ENCODE data around the gene SIRT2.
"Not testable (repeated sequence)": the region's sequence is repeated elsewhere in the genome, so short reads cannot be mapped to it uniquely, and the experiment has no call there.

The SIRT2 gene

DNA sequence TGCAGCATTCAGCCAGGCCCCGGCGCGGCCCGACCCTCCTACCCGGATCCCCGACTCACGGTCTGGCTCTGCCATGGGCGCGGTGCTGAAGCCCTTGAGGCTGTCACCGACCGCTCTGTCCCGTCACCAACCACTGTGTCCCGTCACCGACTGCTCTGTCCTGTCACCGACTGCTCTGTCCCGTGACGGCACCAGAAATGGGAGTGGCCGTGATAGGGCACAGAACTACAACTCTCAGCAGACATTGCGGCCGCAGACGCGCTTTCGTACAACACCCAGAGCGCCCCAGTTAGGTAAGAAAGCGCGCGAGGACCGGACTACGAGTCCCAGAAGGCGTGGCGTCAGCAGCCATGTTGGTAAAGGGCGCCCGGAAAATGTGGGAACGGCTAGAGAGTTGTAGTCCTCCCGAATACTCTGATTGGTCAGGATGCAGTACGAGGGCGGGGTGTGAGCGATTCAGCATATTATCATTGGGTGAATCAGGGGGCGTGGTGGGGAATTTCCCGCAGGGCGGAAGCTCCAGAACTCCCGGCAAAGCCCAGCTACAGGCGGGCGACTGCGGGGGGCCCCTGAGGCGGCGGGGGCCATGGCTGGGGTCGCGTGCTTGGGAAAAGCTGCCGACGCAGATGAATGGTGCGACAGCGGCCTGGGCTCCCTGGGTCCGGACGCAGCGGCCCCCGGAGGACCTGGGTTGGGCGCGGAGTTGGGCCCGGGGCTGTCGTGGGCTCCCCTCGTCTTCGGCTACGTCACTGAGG, at the start of gene SIRT2, which contains the start of gene NFKBIB:
SIRT2 (minus strand) TSS at position 172 of the 755 bp plus-strand sequence; CDS start at position 75, 97 bp downstream.
NFKBIB (plus strand) TSS at position 523 of the 755 bp plus-strand sequence; CDS start at position 587, 64 bp downstream.
- DNase-seq: peak; percentile 98 to 100

DNA sequence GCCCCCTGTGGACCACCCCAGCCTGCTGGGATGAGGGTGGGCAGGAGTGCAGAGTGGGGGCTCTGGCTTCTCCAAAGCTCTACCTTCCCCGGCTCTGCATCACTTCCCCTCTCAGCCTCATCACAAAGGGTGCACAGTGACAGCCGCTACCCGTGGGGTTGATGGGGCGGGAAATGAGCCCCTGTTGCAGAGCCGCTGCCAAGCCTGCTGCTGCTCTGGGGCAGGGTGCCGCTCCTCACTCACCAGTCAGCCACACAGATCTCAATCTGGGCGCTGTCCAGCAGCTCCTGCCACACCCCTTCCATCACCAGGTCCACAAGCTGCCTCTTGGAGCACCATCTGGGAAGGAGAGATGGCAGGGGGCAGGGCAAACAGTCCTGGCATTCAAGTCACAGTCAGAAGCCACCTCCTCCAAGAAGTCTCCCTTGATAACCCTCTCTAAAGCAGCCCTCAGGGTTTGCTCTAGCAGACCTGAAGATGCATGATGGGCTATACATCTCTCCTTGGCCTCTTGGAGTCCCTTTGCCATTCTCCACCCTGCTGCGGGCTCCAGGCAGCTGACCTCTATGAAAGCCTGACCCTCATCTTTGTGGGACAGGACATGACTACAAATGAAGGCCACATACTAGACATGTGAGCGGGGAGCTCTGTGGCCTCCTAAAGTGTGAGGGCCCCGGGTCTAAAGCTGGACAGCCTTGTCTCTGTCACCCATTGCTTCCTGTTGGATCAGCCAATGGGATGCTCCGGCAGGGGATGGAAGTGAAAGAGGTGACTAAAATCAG, 47.0 kb upstream of the SIRT2 start:
- no peak for DNase-seq

DNA sequence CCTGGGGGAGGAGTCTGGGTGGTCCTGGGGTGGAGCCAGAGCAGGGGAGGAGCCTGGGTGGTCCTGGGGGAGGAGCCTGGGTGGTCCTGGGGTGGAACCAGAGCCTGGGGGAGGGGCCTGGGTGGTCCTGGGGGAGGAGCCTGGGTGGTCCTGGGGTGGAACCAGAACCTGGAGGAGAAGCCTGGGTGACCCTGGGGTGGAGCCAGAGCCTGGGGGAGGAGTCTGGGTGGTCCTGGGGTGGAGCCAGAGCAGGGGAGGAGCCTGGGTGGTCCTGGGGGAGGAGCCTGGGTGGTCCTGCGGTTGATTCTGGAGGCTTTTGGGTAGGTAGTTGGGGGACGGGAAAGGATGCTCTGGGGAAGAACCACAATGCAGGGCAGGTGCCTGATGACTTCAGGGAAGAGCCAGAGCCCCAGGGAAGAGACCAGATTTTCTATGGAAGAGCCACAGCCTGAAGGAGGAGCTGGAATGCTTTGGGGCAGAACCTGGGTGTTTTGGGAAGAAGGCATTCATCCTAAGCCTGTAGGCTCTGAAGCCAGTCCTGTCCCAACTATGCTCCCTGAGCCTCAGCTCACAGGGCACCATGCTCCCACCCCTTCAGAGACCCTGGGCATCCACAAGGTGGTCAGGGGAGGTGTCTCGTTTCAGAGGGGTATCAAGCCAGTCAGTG, 46.3 kb upstream of the SIRT2 start:
- DNase-seq: no peak

DNA sequence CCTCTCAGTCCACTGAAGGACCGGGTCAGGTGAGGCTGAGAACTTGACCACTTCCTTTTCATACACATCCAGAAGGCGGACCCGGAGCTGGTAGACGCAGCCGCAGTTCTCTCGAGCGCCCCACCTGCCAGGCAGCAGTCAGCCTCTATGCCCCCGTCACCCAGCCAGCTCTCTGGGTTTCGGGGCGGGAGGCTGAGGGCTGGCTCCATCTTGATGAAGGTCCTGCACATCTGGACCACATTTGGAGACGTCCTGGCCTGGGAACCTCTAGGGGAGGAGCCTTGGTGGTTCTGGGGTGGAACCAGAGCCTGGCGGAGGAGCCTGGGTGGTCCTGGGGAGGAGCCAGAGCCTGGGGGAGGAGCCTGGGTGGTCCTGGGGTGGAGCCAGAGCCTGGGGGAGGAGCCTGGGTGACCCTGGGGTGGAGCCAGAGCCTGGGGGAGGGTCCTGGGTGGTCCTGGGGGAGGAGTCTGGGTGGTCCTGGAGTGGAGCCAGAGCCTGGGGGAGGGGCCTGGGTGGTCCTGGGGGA, 45.6 kb upstream of the SIRT2 start:
- no peak for DNase-seq

DNA sequence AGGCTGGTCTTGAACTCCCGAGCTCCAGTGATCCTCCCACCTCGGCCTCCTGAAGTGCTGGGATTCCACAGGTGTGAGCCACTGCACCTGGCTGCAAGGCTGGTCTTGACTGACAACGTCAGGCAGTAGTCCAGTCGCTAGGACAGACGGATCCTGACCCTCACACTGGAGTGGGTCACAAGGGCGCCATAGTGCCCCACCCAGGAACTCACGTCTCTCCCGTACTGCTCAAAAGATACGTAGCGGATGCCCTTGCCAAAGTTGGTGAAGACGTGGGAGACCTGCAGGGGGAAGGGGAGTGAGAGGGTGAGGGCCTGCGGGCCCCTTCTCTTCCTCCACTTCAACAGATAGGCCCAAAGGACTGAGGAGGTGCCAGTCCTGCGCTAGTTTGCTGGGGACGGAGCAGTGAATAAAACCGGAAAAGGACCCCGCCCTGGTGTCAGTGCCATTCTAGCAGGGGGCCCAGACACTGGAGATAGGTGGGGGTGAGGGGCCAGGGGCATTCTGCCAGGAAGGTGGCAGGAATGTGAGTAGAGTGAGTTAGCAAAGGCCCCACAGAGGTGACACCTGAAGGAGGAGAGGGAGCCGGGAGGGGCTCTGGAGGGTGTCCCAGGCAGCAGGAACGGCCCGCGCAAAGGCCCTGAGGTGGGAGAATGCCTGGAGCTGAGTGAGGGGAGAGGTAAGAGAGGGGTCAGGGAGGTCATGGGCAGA, 43.2 kb upstream of the SIRT2 start:
- DNase-seq: no peak

DNA sequence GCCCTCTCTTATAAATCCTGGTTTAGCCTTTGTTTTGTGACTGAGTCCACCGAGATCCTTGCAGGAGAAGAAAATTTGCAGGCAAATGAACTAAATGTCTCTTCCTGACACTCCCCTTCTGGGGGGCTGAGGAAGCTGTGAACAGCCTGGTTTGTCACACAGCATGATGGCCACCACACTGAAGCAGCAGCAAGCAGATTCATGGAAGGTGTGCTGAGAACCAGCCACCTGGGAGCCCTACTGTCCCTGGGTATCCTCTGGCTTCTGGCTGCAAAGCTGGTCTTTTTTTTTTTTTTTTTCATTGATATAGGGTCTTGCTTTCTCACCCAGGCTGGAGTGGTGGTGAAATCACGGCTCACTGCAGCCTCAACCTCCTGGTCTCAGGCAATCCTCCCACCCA, 42.6 kb upstream of the SIRT2 start:
- no peak for DNase-seq

DNA sequence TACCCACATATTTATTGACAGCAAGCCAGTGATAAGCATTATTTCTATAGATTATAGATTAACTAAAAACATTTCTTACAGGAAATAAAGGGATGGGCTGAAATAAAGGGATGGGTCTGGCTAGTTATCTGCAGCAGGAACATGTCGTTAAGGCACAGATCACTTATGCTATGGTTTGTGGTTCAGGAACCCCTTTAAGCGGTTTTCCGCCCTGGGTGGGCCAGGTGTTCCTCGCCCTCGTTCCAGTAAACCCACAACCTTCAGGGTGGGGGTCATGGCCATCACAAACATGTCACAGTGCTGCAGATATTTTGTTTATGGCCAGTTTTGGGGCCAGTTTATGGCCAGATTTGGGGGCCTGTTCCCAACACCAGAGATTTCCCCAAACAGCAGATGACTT, 42.0 kb upstream of the SIRT2 start:
- not testable (repeated sequence) for DNase-seq

DNA sequence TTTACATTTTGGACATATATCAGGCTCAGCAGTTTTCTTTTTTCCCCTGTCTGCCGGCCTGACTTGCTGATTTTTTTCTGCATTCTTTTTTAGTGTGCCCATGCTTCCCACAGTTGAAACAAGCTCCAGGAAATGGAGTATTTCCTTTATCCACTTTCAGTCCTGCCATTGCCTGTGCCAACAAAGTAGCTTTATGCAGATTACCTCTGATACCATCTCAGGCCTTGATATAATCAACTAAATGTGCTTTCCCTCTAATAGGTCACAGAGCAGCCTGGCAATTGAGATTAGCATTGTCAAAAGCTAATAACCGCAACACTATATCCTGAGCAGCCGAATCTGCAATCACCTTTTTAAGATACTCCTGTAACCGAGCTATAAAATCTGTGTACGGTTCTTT, 40.5 kb upstream of the SIRT2 start:
- DNase-seq: no peak

DNA sequence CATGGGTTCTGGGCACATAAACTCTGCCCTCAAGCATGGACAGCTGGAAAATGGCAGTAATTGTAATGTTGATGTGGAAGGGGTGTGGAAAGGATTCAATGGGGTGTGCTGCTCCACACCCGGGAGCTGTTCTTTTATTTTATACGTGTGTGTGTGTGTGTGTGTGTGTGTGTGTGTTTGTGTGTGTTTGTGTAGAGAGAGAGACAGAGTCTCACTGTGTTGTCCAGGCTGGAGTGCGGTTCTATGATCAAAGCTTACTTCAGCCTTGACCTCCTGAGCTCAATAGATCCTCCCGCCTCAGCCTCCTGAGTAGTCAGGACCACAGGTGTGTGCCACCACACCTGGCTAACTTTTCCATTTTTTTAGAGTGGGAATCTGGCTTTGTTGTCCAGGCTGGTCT, 34.1 kb upstream of the SIRT2 start:
- no peak for DNase-seq

DNA sequence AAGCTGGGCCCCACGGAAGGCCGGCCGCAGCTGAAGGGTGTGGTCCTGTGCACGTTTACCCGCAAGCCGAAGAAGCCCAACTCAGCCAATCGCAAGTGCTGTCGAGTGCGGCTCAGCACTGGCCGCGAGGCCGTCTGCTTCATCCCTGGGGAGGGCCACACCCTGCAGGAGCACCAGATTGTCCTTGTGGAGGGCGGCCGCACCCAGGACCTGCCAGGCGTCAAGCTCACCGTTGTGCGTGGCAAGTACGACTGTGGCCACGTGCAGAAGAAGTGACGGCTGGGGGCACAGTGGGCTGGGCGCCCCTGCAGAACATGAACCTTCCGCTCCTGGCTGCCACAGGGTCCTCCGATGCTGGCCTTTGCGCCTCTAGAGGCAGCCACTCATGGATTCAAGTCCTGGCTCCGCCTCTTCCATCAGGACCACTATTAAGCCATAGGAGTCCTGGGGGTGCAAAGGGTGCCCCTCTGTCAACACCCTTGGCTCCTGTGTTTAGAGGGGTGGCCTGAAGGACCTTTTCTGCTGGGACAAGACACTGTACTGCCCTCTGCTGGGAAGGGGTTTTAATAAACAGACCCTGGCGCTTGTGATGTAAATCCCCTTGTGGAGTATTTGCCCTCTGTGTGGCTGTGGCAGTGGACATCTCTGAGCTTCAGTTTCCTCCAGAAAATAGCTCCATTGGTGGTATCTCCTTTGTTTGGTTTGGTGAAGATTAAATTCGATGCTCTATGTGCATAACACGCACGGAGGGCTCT, 33.2 kb upstream of the SIRT2 start:
- no peak for DNase-seq

DNA sequence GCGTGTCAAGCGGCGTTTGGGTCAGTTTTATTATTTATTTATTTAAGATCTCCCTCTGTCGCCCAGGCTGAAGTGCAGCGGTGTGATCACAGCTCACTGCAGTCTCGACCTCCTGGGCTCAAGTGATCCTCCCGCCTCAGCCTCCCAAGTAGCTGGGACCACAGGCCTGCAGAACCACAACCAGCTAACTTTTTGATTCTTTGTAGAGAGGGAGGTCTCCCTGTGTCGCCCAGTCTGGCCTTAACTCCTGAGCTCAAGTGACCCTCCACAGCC, 32.0 kb upstream of the SIRT2 start:
- DNase-seq: no peak

DNA sequence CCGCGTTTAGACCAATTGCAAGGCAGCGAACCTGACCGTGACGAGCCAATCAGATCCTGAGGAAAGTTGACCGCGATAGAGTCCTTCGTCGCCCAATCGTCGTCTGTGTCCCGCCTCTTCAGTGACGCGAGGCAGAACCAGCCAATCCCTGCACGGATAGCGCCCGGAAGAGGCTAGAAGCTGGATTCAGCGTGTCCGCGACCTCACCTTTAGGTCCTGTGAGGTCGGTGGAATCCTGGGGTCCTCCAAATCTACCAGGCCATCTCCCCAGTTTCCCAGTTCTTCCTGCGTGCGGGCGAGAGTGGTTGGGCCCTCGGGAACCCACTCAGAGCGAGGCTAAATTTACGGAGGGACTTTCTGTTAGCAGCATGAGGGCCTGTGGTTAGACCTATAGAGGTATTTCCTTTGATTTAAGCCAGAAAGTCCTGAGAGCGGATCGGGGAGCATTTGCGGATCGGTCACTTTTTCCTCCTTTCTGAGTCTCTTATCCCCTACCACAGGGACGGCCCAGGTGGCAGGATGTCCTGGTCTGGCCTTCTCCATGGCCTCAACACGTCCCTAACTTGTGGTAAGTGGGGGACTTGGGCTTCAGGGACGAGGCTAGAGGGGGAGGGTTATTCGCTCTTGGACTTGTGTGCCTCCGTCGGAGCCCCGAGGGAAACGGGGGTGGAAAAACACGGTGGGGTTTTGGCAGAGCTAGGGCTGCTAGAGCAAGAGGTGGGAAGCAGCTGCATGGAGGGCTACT, 31.5 kb upstream of the SIRT2 start, which contains the start of gene MRPS12:
MRPS12 (plus strand) TSS at position 169 of the 745 bp plus-strand sequence; CDS start at position 520, 351 bp downstream.
- DNase-seq: peak; percentile 99

DNA sequence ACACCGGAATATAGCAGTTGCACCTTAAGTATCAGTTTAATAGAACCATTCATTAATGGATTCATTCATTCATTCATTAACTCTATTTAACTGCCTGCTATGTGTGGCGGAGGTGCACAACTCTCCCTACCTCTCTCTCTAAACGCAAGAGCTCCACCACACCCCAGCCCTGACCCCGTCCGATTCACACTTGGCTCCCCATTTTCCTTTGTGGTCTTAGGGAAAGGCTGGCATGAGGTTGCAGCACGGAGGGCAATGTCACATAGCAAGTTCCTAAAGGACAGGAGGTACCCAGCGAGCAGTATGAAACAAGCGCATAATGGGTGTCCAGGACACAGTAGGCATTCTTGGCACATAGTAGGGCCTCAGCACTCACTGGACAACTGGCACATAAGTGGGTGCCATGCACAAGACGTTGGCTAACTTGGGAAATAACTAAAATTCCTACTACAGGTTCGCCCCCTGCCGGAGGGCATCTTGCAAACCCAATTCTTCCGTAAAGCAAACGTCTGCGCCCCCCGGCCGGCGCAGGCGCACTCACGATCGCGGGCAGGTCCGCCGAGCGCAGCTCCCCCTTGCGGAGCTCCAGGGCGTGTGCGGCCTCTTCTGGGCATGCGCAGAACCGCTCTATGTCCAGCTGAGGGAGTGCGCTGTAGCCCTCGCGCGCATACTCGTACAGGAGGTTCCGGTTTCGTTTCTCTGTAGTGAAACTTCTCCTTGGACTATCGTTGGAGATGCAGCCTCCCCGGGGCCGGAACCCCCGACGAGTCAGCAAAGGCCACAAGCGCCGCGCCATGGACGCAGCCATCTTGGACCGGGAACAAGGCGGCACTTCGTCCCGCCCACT, 30.7 kb upstream of the SIRT2 start, which contains the start of gene SARS2:
SARS2 (minus strand) TSS at position 835 of the 847 bp plus-strand sequence; CDS start at position 808, 27 bp downstream.
- peak; percentile 91 to 98 for DNase-seq

DNA sequence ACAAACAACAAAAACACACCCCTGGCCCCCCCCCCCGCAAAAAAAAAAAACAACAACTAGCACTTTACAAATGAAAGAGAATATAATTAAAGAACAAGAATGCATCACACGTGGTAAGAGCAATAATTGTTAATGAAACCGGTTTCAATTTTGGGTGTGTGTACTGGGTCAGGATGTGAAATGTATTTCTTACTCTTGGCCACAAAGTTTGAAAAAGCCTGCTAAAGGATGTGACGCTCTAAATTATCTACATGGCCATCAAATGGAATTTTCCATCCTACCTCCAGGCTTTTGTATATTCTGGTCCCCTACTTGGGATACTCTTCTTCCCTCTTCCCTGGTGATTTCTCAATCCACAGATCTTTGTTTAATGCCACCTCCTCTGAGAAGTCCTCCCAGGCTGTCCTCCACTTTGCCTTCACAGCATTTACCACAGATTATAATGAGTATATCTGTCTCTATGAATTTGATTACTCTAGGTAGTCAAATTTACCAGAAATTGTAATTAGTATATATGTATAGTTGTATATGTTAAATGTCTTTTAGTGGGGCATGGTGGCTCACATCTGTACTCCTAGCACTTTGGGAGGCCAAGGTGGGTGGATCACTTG, 29.1 kb upstream of the SIRT2 start:
- DNase-seq: no peak

DNA sequence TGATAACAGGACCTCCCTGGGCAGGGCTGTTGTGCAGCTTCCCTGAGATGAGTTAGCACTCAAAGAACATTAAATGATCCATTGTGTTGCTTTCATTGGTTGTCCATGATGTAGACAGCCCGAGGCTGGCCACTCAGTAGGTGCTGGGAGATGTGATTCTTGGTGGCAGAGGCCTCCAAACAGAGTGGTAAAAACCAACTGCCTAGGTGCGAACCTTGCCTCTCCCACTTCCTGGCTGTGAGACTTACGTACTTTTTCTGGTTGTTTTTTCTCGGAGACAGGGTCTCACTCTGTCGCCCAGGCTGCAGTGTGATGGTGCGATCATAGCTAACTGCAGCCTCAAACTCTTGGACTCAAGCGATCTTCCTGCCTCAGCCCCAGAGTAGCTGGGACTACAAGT, 25.0 kb upstream of the SIRT2 start:
- DNase-seq: no peak

DNA sequence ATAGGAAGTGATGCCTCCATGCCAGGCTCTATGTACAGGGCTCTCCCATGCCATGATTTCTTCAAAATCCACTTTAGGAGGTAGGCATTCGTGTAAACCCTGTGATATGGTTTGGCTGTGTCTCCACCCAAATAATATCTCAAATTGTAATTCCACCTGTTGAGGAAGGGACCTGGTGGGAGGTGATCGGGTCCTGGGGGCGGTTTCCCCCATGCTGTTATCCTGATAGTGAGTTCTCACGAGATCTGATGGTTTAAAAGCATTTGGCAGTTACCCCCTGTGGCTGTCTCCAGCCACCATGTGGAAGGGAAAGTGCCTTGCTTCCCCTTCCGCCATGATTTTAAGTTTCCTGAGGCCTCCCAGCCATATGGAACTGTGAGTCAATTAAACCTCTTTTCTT, 23.1 kb upstream of the SIRT2 start:
- no peak for DNase-seq

DNA sequence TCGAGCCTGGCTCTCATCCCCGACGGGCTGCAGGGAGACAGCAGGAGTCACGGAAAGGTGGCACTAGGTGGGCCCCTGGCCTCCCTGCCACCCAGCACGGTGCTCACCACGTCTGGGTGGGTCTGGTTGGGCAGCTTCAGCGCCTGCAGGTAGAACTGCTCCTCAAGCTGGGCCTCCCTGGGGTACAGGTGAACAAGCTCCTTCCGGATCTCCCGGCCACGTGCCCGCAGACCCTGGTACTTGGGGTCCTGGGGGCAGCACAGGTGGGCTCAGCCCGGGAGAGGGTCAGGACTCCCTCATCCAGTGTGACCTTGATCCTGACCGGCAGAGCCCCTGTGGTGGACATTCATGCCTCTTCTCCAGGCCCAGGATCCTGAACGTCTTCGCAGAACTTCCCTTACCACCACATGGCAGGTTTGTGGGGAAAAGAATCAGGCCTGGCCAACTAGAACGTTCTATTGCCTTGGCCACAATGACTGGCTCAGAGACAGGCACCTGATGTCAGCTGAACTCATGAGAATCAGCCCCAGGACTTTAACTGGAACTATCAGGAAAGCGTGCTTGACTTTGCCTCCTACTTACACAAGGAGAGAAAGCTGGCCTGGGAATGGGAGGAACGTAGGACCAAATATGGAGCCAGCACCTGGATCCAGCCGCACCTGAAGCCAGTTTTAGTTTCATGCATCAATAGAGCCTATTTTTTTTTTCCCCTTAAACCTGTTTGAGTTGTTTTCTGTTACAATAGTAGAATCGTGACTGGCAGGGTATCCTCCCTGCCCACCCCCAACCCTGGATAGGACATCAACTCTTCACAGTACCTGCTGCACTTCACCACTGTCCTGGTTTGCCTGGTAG, 22.2 kb upstream of the SIRT2 start:
- no peak for DNase-seq

DNA sequence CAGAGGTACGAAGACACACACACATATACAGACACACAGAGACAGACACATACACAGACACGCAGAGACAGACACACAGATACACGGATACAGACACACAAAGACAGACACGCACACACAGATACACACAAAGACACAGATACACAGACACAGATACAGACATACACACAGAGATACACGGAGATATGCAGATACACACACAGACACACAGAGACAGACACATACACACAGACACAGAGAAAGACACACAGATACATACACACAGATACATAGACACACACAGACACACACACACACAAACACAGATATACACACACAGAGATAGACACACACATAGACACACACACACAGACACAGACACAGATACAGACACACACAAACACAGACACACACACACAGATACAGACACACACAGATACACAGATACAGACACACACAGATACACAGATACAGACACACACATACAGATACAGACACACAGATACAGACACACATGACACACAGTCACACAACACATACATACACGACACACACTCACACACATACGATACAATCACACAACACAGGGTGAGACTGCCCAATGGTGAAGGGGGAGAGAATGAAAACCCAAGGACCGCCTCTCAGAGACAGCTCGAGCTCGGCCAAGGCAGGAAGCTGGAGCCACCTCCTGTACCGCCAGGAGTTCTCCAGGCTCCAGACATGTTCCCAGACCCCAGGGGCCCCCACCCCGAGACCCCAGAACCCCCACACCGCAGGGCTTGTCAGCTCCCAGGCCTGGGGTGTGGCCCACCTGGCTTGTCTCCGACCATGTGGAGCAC, 21.4 kb upstream of the SIRT2 start:
- DNase-seq: no peak

All from NCI-H187 (cell line).